Testis (tissue), 3 donors: ENCODE data around the gene EFNA5. TPM values are rescaled to one million over a fixed set of nuclear protein-coding genes. Genes with fewer than 3 reads are reported as not detected.

Experiments used
- DNase-seq: peaks from one replicate; pipeline ENCODE4 v3.0.0-alpha.2; 2019
- H3K27ac ChIP-seq, 2 donors: fragments of 200-600 bp; sonication (generic); one replicate each; pipeline ENCODE4 v1.5.1; 2019
- H3K27me3 ChIP-seq: fragments of 200-600 bp; sonication (generic); one replicate; pipeline ENCODE4 v1.5.1; 2019
- H3K36me3 ChIP-seq: fragments of 200-600 bp; sonication (generic); one replicate; pipeline ENCODE4 v1.5.1; 2017; ENCODE audit warnings: low read depth; ENCODE audit errors: missing control alignments
- H3K4me1 ChIP-seq: fragments of 200-600 bp; sonication (generic); one replicate; pipeline ENCODE4 v1.5.1; 2019
- H3K4me3 ChIP-seq, 2 donors: fragments of 200-600 bp; sonication (generic); one replicate each; pipeline ENCODE4 v1.5.1; 2017 to 2019
- H3K9me3 ChIP-seq: fragments of 200-600 bp; sonication (generic); one replicate; pipeline ENCODE4 v1.5.1; 2017
- POLR2A ChIP-seq: fragments of 450-650 bp; IDR thresholded peaks from one replicate; pipeline ENCODE4 v1.6.1; 2017; ENCODE audit warnings: antibody characterized with exemption, mild to moderate bottlenecking, moderate library complexity
- WGBS, 2 donors: methylation state at CpG; one replicate each; pipeline ENCODE4 v1.1.5; 2018; 5-methylcytosine and 5-hydroxymethylcytosine counted together
- intact Hi-C: fragments of 100-400 bp; cut with DNase I; formaldehyde crosslinking; loops from one replicate; pipeline ENCODE4 v1.15.1; 2023; ENCODE audit warnings: low total_unique reads
- polyA plus RNA-seq: library from polyadenylated mRNA; stranded (reverse); fragments of 350-450 nt; fragmentation: Illumina TruSeq; extraction: RNeasy Lipid Tissue Mini Kit (QIAGEN cat#74804); gene quantifications from one replicate; pipeline ENCODE4 v1.2.3, GENCODE V29; 2014; ENCODE audit warnings: low read depth, low replicate concordance; ENCODE audit not compliant: insufficient read depth
- total RNA-seq, 2 donors: library from RNA; depleted of rRNA; stranded (reverse); fragments of >200 nt; gene quantifications; one replicate each; pipeline ENCODE4 v1.2.3, GENCODE V29; 2016
- TF ChIP-seq, protein P1 (sequence below), 3 experiments: fragments of 450-650 bp in 2 of 3; fragments of 200-600 bp in 1 of 3; sonication (generic) in 1 of 3; IDR thresholded peaks; one replicate each; pipeline ENCODE4 v1.5.1; 2016 to 2019; ENCODE audit warnings: antibody characterized with exemption in 3 of 3, mild to moderate bottlenecking in 2 of 3, moderate library complexity in 1 of 3

EFNA5 gene
- total and polyA plus RNA-seq, 3 donors from 2014 or later, result 2.6 to 5.4 (median 3.5) TPM

GRCh38 chr5:107363768-107364167 is 307.0 kb downstream of the EFNA5 start:
- WGBS, 2 donors, result 92 to 94% methylated on average over 3 of the region's 3 CpGs
- no peak for DNase-seq
- TF ChIP-seq POLR2A, result no peak
- TF ChIP-seq, protein P1, sequence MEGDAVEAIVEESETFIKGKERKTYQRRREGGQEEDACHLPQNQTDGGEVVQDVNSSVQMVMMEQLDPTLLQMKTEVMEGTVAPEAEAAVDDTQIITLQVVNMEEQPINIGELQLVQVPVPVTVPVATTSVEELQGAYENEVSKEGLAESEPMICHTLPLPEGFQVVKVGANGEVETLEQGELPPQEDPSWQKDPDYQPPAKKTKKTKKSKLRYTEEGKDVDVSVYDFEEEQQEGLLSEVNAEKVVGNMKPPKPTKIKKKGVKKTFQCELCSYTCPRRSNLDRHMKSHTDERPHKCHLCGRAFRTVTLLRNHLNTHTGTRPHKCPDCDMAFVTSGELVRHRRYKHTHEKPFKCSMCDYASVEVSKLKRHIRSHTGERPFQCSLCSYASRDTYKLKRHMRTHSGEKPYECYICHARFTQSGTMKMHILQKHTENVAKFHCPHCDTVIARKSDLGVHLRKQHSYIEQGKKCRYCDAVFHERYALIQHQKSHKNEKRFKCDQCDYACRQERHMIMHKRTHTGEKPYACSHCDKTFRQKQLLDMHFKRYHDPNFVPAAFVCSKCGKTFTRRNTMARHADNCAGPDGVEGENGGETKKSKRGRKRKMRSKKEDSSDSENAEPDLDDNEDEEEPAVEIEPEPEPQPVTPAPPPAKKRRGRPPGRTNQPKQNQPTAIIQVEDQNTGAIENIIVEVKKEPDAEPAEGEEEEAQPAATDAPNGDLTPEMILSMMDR (IDR thresholded peaks at IDR 0.05), result no peak
- H3K9me3 ChIP-seq, result no peaks in the 10 kb centered on the region
- no peaks in the 10 kb centered on the region for H3K4me1 ChIP-seq
- H3K27ac ChIP-seq, result no peak overlapping the region
- H3K36me3 ChIP-seq, result no peaks in the 10 kb centered on the region
- intact Hi-C loops, result no loop called here
- H3K27me3 ChIP-seq, result no peaks in the 10 kb centered on the region
- H3K4me3 ChIP-seq, result no peak overlapping the region

GRCh38 chr5:107361945-107362344 is 308.8 kb downstream of the EFNA5 start:
- Histone ChIP-seq H3K36me3 (no peaks in the 10 kb centered on the region), H3K9me3 (no peaks in the 10 kb centered on the region), H3K27ac (no peak overlapping the region), H3K4me3 (no peak overlapping the region), H3K27me3 (no peaks in the 10 kb centered on the region), H3K4me1 (no peaks in the 10 kb centered on the region)
- intact Hi-C loops, result no loop called here
- no peak for DNase-seq
- WGBS, 2 donors, result 79 to 82% methylated on average over 4 of the region's 4 CpGs
- TF ChIP-seq, protein P1 (IDR thresholded peaks at IDR 0.05), result no peak

- 62% methylated on average over 2 of the region's 2 CpGs for WGBS, 2 donors
- DNase-seq, result no peak
- no peaks in the 10 kb centered on the region for H3K27me3 ChIP-seq
- no peaks in the 10 kb centered on the region for H3K4me1 ChIP-seq
- TF ChIP-seq, protein P1 (IDR thresholded peaks at IDR 0.05), result no peak
- no peak for TF ChIP-seq POLR2A
- no peak overlapping the region for H3K27ac ChIP-seq
- no peak overlapping the region for H3K4me3 ChIP-seq
- H3K9me3 ChIP-seq, result no peaks in the 10 kb centered on the region
- H3K36me3 ChIP-seq, result no peaks in the 10 kb centered on the region
- intact Hi-C loops, result no loop called here
Observed at GRCh38 chr5:107359916-107360234, 310.9 kb downstream of the EFNA5 start.

- no peak for DNase-seq
- 58 to 69% methylated on average over 6 of the region's 6 CpGs for WGBS, 2 donors
- Histone ChIP-seq H3K9me3 (no peaks in the 10 kb centered on the region), H3K27me3 (no peaks in the 10 kb centered on the region), H3K27ac (no peak overlapping the region), H3K4me3 (no peak overlapping the region), H3K4me1 (no peaks in the 10 kb centered on the region), H3K36me3 (no peaks in the 10 kb centered on the region)
- TF ChIP-seq POLR2A, result no peak
- TF ChIP-seq, protein P1 (IDR thresholded peaks at IDR 0.05), result no peak
- intact Hi-C loops, result no loop called here
Observed at GRCh38 chr5:107359033-107359915, 311.5 kb downstream of the EFNA5 start.

DNA sequence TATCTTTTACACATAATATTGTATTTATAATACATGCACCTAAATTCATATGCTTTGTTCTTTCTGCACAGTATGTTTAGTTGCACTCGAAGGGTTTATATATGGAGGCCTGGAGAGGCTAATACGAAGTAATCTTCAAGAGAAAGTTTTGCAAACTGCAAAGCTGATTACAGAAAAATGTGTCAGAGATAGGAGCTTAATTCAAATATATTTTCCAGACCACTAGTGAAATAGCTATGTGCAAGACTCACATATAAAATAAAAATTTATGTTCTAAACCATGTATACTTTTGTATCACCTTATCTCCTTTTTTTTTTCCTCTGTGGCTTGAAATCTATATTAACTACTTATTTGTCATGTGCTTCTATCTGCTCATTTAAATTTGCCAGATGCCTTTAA is 313.8 kb downstream of the EFNA5 start:
- no peaks in the 10 kb centered on the region for H3K36me3 ChIP-seq

More for the DNA sequence above, 313.8 kb downstream of the EFNA5 start:
- Histone ChIP-seq H3K27me3 (no peaks in the 10 kb centered on the region), H3K27ac (no peak overlapping the region), H3K4me3 (no peak overlapping the region), H3K9me3 (no peaks in the 10 kb centered on the region), H3K4me1 (no peaks in the 10 kb centered on the region)
- no peak for TF ChIP-seq POLR2A
- TF ChIP-seq, protein P1 (IDR thresholded peaks at IDR 0.05), result no peak
- WGBS, 2 donors, result 77 to 87% methylated on average over 2 of the region's 2 CpGs
- intact Hi-C loops, result no loop called here
- DNase-seq, result no peak
